HepG2 (cell line): ENCODE data around the gene KCNB1. TPM values are rescaled to one million over a fixed set of nuclear protein-coding genes. Genes with fewer than 3 reads are reported as not detected.

Experiments used
- ATAC-seq: fragments of 200-7000 bp; cut with Tn5 transposase; 3 replicates; pipeline ENCODE4 v1.9.1; 2020; ENCODE audit warnings: mild to moderate bottlenecking, moderate library complexity
- BruUV-seq: library from RNA; stranded (reverse); fragments of 400-500 nt; replicated peaks from 2 replicates; lab custom pipeline; 2021; lab: Mats Ljungman, UMichigan
- CTCF ChIA-PET: fragments of 300-600 bp; formaldehyde crosslinking; extraction: SDS; loops from one replicate; lab custom pipeline; 2021; ENCODE audit warnings: low total read pairs, inconsistent platforms, low intra/inter-chr PET ratio; lab: Yijun Ruan, JAX
- POLR2A ChIA-PET: fragments of 350-600 bp; sonication (Branson Sonifier 250); formaldehyde crosslinking; loops from one replicate; lab custom pipeline; 2020; ENCODE audit warnings: antibody characterized with exemption, inconsistent platforms; lab: Yijun Ruan, JAX
- DNase-seq: peaks from one replicate; pipeline ENCODE4 v3.0.0-alpha.2; 2015; ENCODE audit warnings: low spot score
- FAIRE-seq: peaks from 3 replicates; lab custom pipeline; 2011; peaks lifted over from hg19 to GRCh38; lab: Jason Lieb, UNC
- H2AFZ ChIP-seq: one replicate; pipeline ENCODE4 v1.6.1; 2011; ENCODE audit warnings: low read length, inconsistent platforms
- H3K27ac ChIP-seq: fragments of 300-600 bp; 3 replicates; pipeline ENCODE4 v1.8.0; 2011; ENCODE audit warnings: mixed run types, mild to moderate bottlenecking, mixed read lengths, low read length, inconsistent platforms; ENCODE audit not compliant: insufficient read depth; ENCODE audit errors: extremely low read length
- H3K27me3 ChIP-seq, 2 experiments: fragments of 200-600 bp in 1 of 2; 2 replicates in 1 of 2; 3 replicates in 1 of 2; pipeline versions ENCODE4 v1.6.0 to v1.8.0; 2011; ENCODE audit warnings: low read length in 2 of 2, mild to moderate bottlenecking in 2 of 2, moderate library complexity in 2 of 2, inconsistent platforms in 1 of 2; ENCODE audit not compliant: insufficient read depth in 2 of 2, control insufficient read depth in 1 of 2
- H3K36me3 ChIP-seq, 2 experiments: fragments of 200-600 bp in 1 of 2; replicated peaks in 1 of 2; 2 replicates in 1 of 2; 3 replicates in 1 of 2; pipeline versions ENCODE4 v1.5.1 to v1.8.0; 2011; ENCODE audit warnings: low read length in 2 of 2, inconsistent platforms in 1 of 2; ENCODE audit not compliant: insufficient read depth in 2 of 2, control insufficient read depth in 1 of 2
- H3K4me1 ChIP-seq: 2 replicates; pipeline ENCODE4 v1.5.1; 2012; ENCODE audit warnings: low read length, inconsistent platforms; ENCODE audit not compliant: insufficient read depth
- H3K4me2 ChIP-seq: 2 replicates; pipeline ENCODE4 v1.6.0; 2011; ENCODE audit warnings: low read depth, low read length, inconsistent platforms
- H3K4me3 ChIP-seq, 3 experiments: fragments of 200-600 bp in 1 of 3; sonication (generic), shearing (Covaris generic) in 1 of 3; replicated peaks in 1 of 3; 2 replicates each; pipeline ENCODE4 v1.5.1; 2011 to 2016; ENCODE audit warnings: low read length in 3 of 3, inconsistent platforms in 2 of 3, low read depth in 2 of 3, mild to moderate bottlenecking in 2 of 3, control low read depth in 1 of 3, mixed read lengths in 1 of 3; ENCODE audit not compliant: insufficient read depth in 1 of 3
- H3K79me2 ChIP-seq: one replicate; pipeline ENCODE4 v1.6.1; 2011; ENCODE audit warnings: low read length, inconsistent platforms; ENCODE audit not compliant: insufficient read depth
- H3K9ac ChIP-seq: 2 replicates; pipeline ENCODE4 v1.6.0; 2011; ENCODE audit warnings: mild to moderate bottlenecking, low read depth, low read length, inconsistent platforms; ENCODE audit not compliant: insufficient read depth
- H3K9me3 ChIP-seq: 2 replicates; pipeline ENCODE4 v1.5.1; 2012; ENCODE audit warnings: mild to moderate bottlenecking, low read length
- H4K20me1 ChIP-seq: 2 replicates; pipeline ENCODE4 v1.6.0; 2011; ENCODE audit warnings: inconsistent platforms, mild to moderate bottlenecking, low read length, moderate library complexity; ENCODE audit not compliant: insufficient read depth
- ATF6 ChIP-seq: sonication (generic); formaldehyde crosslinking; conservative IDR thresholded peaks from 2 replicates; pipeline ENCODE4 v1.4.0; 2020; ENCODE audit warnings: missing genetic modification reagents
- CENPX ChIP-seq: sonication (generic); formaldehyde crosslinking; IDR thresholded peaks from 2 replicates; pipeline ENCODE4 v1.9.0; 2021; ENCODE audit warnings: mild to moderate bottlenecking, missing genetic modification reagents, moderate library complexity
- HOXA5 ChIP-seq: sonication (generic); formaldehyde crosslinking; IDR thresholded peaks from 2 replicates; pipeline ENCODE4 v1.4.0; 2020; ENCODE audit warnings: missing genetic modification reagents
- KIAA2018 ChIP-seq: sonication (generic); formaldehyde crosslinking; IDR thresholded peaks from 2 replicates; pipeline ENCODE4 v1.5.0; 2020; ENCODE audit warnings: mild to moderate bottlenecking, missing genetic modification reagents, borderline replicate concordance
- MIER2 ChIP-seq: IDR thresholded peaks from 2 replicates; pipeline ENCODE4 v1.6.1; 2016; ENCODE audit warnings: missing biosample characterization, missing genetic modification reagents
- ZNF280D ChIP-seq: sonication (generic); formaldehyde crosslinking; IDR thresholded peaks from 2 replicates; pipeline ENCODE4 v1.5.1; 2020; ENCODE audit warnings: mild to moderate bottlenecking, missing genetic modification reagents
- ZNF317 ChIP-seq: sonication (generic); formaldehyde crosslinking; IDR thresholded peaks from 2 replicates; pipeline ENCODE4 v1.5.0; 2020; ENCODE audit warnings: mild to moderate bottlenecking, missing genetic modification reagents
- ZNF567 ChIP-seq: sonication (generic); formaldehyde crosslinking; IDR thresholded peaks from 2 replicates; pipeline ENCODE4 v1.8.1; 2023; ENCODE audit warnings: mild to moderate bottlenecking, missing genetic modification reagents, borderline replicate concordance
- ZSCAN12 ChIP-seq: sonication (generic); formaldehyde crosslinking; IDR thresholded peaks from 2 replicates; pipeline ENCODE4 v1.9.0; 2021; ENCODE audit warnings: mild to moderate bottlenecking, missing genetic modification reagents
- WGBS: methylation state at CpG from one replicate; pipeline ENCODE4 v1.1.6; 2017; ENCODE audit warnings: low lambda C conversion rate; 5-methylcytosine and 5-hydroxymethylcytosine counted together
- in situ Hi-C: cut with HindIII; loops from 2 replicates; pipeline ENCODE4 v1.10.0; 2017; ENCODE audit warnings: low pct_unique_long_range_greater_than_20kb; ENCODE audit not compliant: extremely low pct_ligation_motif_present
- intact Hi-C: fragments of 100-400 bp; cut with micrococcal nuclease; formaldehyde crosslinking; loops from one replicate; pipeline ENCODE4 v1.10.0; 2022; ENCODE audit not compliant: unreplicated experiment
- polyA plus RNA-seq, 8 experiments: library from polyadenylated mRNA; depleted of rRNA in 3 of 8; stranded (reverse) in 7 of 8; unstranded in 1 of 8; fragments of >200 nt; fragmentation: Illumina TruSeq in 4 of 8; extraction: Trizol in 4 of 8; gene quantifications; 2 replicates each; pipeline versions ENCODE4 v1.2.1 to v1.2.3, GENCODE V29; 2011 to 2016; ENCODE audit warnings: low read depth in 4 of 8, missing spikeins in 1 of 8, mixed read lengths in 1 of 8; ENCODE audit not compliant: insufficient read depth in 1 of 8
- total RNA-seq, 5 experiments: library from RNA; depleted of rRNA; stranded (reverse); fragments of >200 nt; fragmentation: Illumina TruSeq; extraction: Trizol; gene quantifications; 2 replicates each; pipeline ENCODE4 v1.2.3, GENCODE V29; 2016; ENCODE audit warnings: low read depth in 1 of 5

Gene KCNB1
- total and polyA plus RNA-seq, 2 of the 13 experiments (the other 11 are each of a cell fraction or from before 2014, with no cell fraction given), result 0.02 TPM; not detected in 1

- no peak for TF ChIP-seq ZNF280D (CRISPR knock-in tag)
- TF ChIP-seq ZNF567 (CRISPR knock-in tag), result no peak
- no peak for TF ChIP-seq ATF6 (CRISPR knock-in tag)
Observed at GRCh38 chr20:49412254-49412653, 70.2 kb downstream of the KCNB1 start (continued).

- H3K27me3 ChIP-seq, result peaks cover 19 to 64% of the 10 kb centered on the region in 2 experiments; a peak in 4 of 5 replicates
- TF ChIP-seq HOXA5, result no peak
- TF ChIP-seq ZNF317 (CRISPR knock-in tag), result no peak
- TF ChIP-seq CENPX (CRISPR knock-in tag), result no peak
- TF ChIP-seq KIAA2018 (CRISPR knock-in tag), result no peak
- TF ChIP-seq ZSCAN12, result no peak
- TF ChIP-seq MIER2 (CRISPR knock-in tag), result no peak
Observed at GRCh38 chr20:49411221-49411925, 71.1 kb downstream of the KCNB1 start.

More at GRCh38 chr20:49411221-49411925, 71.1 kb downstream of the KCNB1 start:
- Histone ChIP-seq H3K9me3 (no peaks in the 10 kb centered on the region), H3K36me3 (no peaks in the 10 kb centered on the region), H3K79me2 (no peaks in the 10 kb centered on the region), H4K20me1 (no peaks in the 10 kb centered on the region), H3K4me2 (no peak overlapping the region), H2AFZ (no peak overlapping the region), H3K4me3 (no peak overlapping the region), H3K4me1 (no peaks in the 10 kb centered on the region), H3K9ac (no peak overlapping the region), H3K27ac (no peak overlapping the region)
- intact Hi-C loops (no loop called here), in situ Hi-C loops (no loop called here)
- WGBS, result 13% methylated on average over 10 of the region's 10 CpGs
- CTCF ChIA-PET, result no interaction called here
- DNase-seq (no peak), ATAC-seq (no peak), FAIRE-seq (no peak)
- POLR2A ChIA-PET, result no interaction called here
- no TSS peak for BruUV-seq
